Adrenal gland (tissue), 5 donors: ENCODE results near the gene HNRNPU.

Experiments used
- CTCF ChIP-seq, 6 experiments: fragments of 450-650 bp in 4 of 6; fragments of 200-600 bp in 2 of 6; sonication (generic) in 1 of 6; IDR thresholded peaks; 1 replicate in 5 of 6; 2 replicates in 1 of 6; pipeline versions ENCODE4 v1.5.1 to v1.8.0; 2016 to 2021; ENCODE audit warnings: antibody characterized with exemption in 6 of 6, mild to moderate bottlenecking in 2 of 6, moderate library complexity in 1 of 6
- POLR2A ChIP-seq, 2 donors: fragments of 450-650 bp; IDR thresholded peaks; one replicate each; pipeline ENCODE4 v1.6.1; 2017; ENCODE audit warnings: antibody characterized with exemption in 2 of 2, mild to moderate bottlenecking in 2 of 2, moderate library complexity in 1 of 2
- donor health status: DM: no; HTN: no; CAD: no.

- TF ChIP-seq CTCF (IDR thresholded peaks at IDR 0.05) (no peak), POLR2A (IDR thresholded peaks at IDR 0.05) (no peak)
These were observed 21.0 kb downstream of the HNRNPU start for GRCh38 chr1:244843148-244843978.
